ENCODE data around the gene CDH11. TPM values are rescaled to one million over a fixed set of nuclear protein-coding genes. Genes with fewer than 3 reads are reported as not detected.

Gene CDH11
- total and polyA plus RNA-seq, 10 donors, result 4.3 to 721 (median 305) TPM

DNA sequence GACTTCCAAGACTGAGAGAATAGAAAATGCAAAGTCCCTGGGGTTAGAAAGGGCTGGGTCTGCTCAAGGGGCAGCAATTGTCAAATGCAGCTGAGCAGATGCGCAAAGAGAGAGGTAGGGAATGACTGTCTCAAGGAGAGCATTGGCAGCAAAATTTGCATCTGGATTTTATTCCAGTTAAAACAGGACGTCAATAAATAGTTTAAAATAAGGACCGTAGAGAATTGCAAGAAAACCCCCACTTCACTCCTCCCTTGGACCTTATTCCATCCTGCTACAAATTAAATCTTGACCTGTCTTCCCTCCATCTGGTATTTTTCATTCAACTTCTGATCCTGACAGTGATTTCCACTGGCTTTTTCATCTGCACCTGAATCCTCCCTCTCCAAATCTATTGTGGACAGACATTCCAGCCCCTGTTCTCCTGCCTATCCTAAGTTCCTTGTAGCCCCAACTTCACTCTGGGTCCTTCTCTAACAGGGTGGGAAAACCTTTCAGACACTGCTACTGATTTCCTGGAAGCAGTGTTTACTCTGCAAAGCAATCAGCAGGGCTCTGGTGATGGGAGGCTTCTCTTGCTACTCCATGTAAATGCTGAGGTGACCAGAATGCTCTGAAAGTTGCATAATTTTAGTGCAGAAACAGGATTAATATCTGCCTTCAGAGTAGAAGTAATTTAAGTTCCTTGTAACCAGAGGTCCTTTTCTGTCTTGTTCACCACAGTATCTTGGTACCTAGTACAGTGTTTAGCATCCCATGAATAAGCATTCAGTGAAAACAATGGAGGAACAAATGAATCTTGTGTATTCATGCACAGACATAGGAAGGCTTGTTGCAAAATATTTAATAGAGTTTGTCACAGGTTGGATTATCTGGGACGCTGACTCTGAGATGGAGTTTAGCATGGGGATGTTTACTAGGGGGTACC lies 79.2 kb downstream of the CDH11 start:
- 84 to 90% (median 86%) methylated on average over 4 of the region's 4 CpGs for WGBS, 5 donors
- no peak for DNase-seq
- TF ChIP-seq POLR2AphosphoS5 (IDR thresholded peaks at IDR 0.05) (no peak), POLR2A (IDR thresholded peaks at IDR 0.05) (no peak), CTCF (IDR thresholded peaks at IDR 0.05 in 8 of 11, conservative IDR thresholded peaks at IDR 0.05 in 3 of 11) (no peak)
- Histone ChIP-seq H3K4me1 (peaks cover 0 to 7% (median under 1%) of the 10 kb centered on the region in 6 donors), H3K4me3 (no peak overlapping the region), H3K27me3 (replicated peaks in 1 of 7) (no peaks in the 10 kb centered on the region), H3K27ac (no peak overlapping the region), H3K36me3 (peaks cover 0 to 44% (median 0%) of the 10 kb centered on the region in 6 donors), H3K9me3 (peaks cover 0 to 11% (median 1%) of the 10 kb centered on the region in 8 donors)
- intact Hi-C loops (cut with DNase I; ENCODE audit: low total_unique reads), result no loop called here

GRCh38 chr16:65041667-65042066 lies 80.2 kb downstream of the CDH11 start:
- Histone ChIP-seq H3K27ac (no peak overlapping the region), H3K4me3 (no peak overlapping the region), H3K9me3 (peaks cover 0 to 11% (median 1%) of the 10 kb centered on the region in 8 donors), H3K27me3 (replicated peaks in 1 of 7) (no peaks in the 10 kb centered on the region), H3K4me1 (peaks cover 0 to 14% (median 6%) of the 10 kb centered on the region in 6 donors), H3K36me3 (peaks cover 0 to 41% (median 0%) of the 10 kb centered on the region in 6 donors)
- no peak for TF ChIP-seq CTCF (IDR thresholded peaks at IDR 0.05 in 8 of 11, conservative IDR thresholded peaks at IDR 0.05 in 3 of 11)
- no peak for TF ChIP-seq POLR2A (IDR thresholded peaks at IDR 0.05)
- TF ChIP-seq POLR2AphosphoS5 (IDR thresholded peaks at IDR 0.05), result no peak
- DNase-seq, result no peak
- intact Hi-C loops (cut with DNase I; ENCODE audit: low total_unique reads), result no loop called here
- 91 to 94% (median 93%) methylated on average over 5 of the region's 5 CpGs for WGBS, 5 donors

- no peaks in the 10 kb centered on the region for H3K27me3 ChIP-seq (replicated peaks in 1 of 7)
- peaks cover 0 to 30% (median 11%) of the 10 kb centered on the region in 6 donors for H3K4me1 ChIP-seq
- H3K9me3 ChIP-seq, result peaks cover 0 to 11% (median 1%) of the 10 kb centered on the region in 8 donors
- no peak overlapping the region for H3K27ac ChIP-seq
- intact Hi-C loops (cut with DNase I; ENCODE audit: low total_unique reads), result no loop called here
- TF ChIP-seq POLR2AphosphoS5 (IDR thresholded peaks at IDR 0.05) (no peak), POLR2A (IDR thresholded peaks at IDR 0.05) (no peak), CTCF (IDR thresholded peaks at IDR 0.05 in 8 of 11, conservative IDR thresholded peaks at IDR 0.05 in 3 of 11) (no peak)
- peaks cover 0 to 20% (median 0%) of the 10 kb centered on the region in 6 donors for H3K36me3 ChIP-seq
- 14 to 30% (median 20%) methylated on average over 9 of the region's 9 CpGs for WGBS, 5 donors
- no peak overlapping the region for H3K4me3 ChIP-seq
- DNase-seq, result no peak
These were observed 83.8 kb downstream of the CDH11 start for GRCh38 chr16:65038100-65038499.

GRCh38 chr16:65037556-65037955 lies 84.3 kb downstream of the CDH11 start:
- DNase-seq, result no peak
- 81 to 88% (median 83%) methylated on average over 4 of the region's 4 CpGs for WGBS, 5 donors
- Histone ChIP-seq H3K27ac (no peak overlapping the region), H3K9me3 (peaks cover 0 to 8% (median 1%) of the 10 kb centered on the region in 8 donors), H3K4me1 (peaks cover 0 to 30% (median 11%) of the 10 kb centered on the region in 6 donors), H3K27me3 (replicated peaks in 1 of 7) (no peaks in the 10 kb centered on the region), H3K4me3 (no peak overlapping the region), H3K36me3 (peaks cover 0 to 15% (median 0%) of the 10 kb centered on the region in 6 donors)
- intact Hi-C loops (cut with DNase I; ENCODE audit: low total_unique reads), result no loop called here
- TF ChIP-seq POLR2AphosphoS5 (IDR thresholded peaks at IDR 0.05) (no peak), CTCF (IDR thresholded peaks at IDR 0.05 in 8 of 11, conservative IDR thresholded peaks at IDR 0.05 in 3 of 11) (no peak), POLR2A (IDR thresholded peaks at IDR 0.05) (no peak)

All from spleen (tissue), 11 donors.